Measurements from ENCODE around the gene JUNB. TPM values are rescaled to one million over a fixed set of nuclear protein-coding genes. Genes with fewer than 3 reads are reported as not detected.

The JUNB gene
- total and polyA plus RNA-seq, 11 donors, result 19.6 to 205 (median 52.9) TPM

GRCh38 chr19:12789904-12790619 lies 1.2 kb upstream of the JUNB start:
- intact Hi-C loops (cut with DNase I), result loop anchor here in 1 of 10 donors (10.0 kb wide), 1 partner anchor 365 kb away; the partner anchor contains the start of genes IER2 and STX10
- Histone ChIP-seq H3K27ac (peak overlapping the region; percentile 95 to 100 (median 99)), H3K4me3 (peak overlapping the region; percentile 15 to 99 (median 84)), H3K36me3 (peaks cover 0 to 12% (median 0%) of the 10 kb centered on the region in 9 donors), H3K4me1 (peaks cover 0 to 65% (median 54%) of the 10 kb centered on the region in 12 donors), H3K9me3 (no peaks in the 10 kb centered on the region), H3K27me3 (no peaks in the 10 kb centered on the region)
- TF ChIP-seq CTCF (IDR thresholded peaks at IDR 0.05), result no peak
- peak in 1 of 2 donors; percentile 83 for TF ChIP-seq POLR2A (IDR thresholded peaks at IDR 0.05)
- ATAC-seq, result peak; percentile 44 to 62 (median 54)
- 0 to 2% (median 1%) methylated on average over 16 to 56 of the region's 56 CpGs for WGBS, 4 donors
- peak; percentile 98 to 99 (median 98) for DNase-seq

- H3K27me3 ChIP-seq, result no peaks in the 10 kb centered on the region
- H3K27ac ChIP-seq, result peak overlapping the region; percentile 95 to 100 (median 99)
- intact Hi-C loops (cut with DNase I), result no loop called here
- WGBS, 4 donors, result 2 to 6% (median 3%) methylated on average over 15 to 22 of the region's 22 CpGs
- H3K4me3 ChIP-seq, result peak overlapping the region; percentile 15 to 99 (median 84)
- TF ChIP-seq CTCF (IDR thresholded peaks at IDR 0.05) (no peak), POLR2A (IDR thresholded peaks at IDR 0.05) (no peak)
- DNase-seq (no peak), ATAC-seq (no peak)
- H3K36me3 ChIP-seq, result peaks cover 0 to 12% (median 0%) of the 10 kb centered on the region in 9 donors
- peaks cover 0 to 64% (median 49%) of the 10 kb centered on the region in 12 donors for H3K4me1 ChIP-seq
- no peaks in the 10 kb centered on the region for H3K9me3 ChIP-seq
Measured at GRCh38 chr19:12790628-12791344, 500 bp upstream of the JUNB start.

- WGBS, 4 donors, result 0% methylated on average over 35 to 84 of the region's 84 CpGs
- Histone ChIP-seq H3K4me3 (peak overlapping the region; percentile 43 to 99 (median 84)), H3K4me1 (peaks cover 3 to 62% (median 42%) of the 10 kb centered on the region in 12 donors), H3K27me3 (no peaks in the 10 kb centered on the region), H3K9me3 (no peaks in the 10 kb centered on the region), H3K27ac (peak overlapping the region; percentile 95 to 100 (median 99)), H3K36me3 (peaks cover 0 to 12% (median 5%) of the 10 kb centered on the region in 9 donors)
- intact Hi-C loops (cut with DNase I), result loop anchor here in 1 of 10 donors (2.0 kb wide), 1 partner anchor 13 kb away; no protein-coding TSS in a partner anchor
- no peak for ATAC-seq
- TF ChIP-seq POLR2A (IDR thresholded peaks at IDR 0.05), result peak in 1 of 2 donors; percentile 16
- TF ChIP-seq CTCF (IDR thresholded peaks at IDR 0.05), result no peak
- DNase-seq, result peak; percentile 63 to 87 (median 75)
Measured at GRCh38 chr19:12792051-12792852, 966 bp downstream of the JUNB start.

All from heart left ventricle (tissue), 16 donors.